Suprapubic skin (tissue), 4 donors: Measurements from ENCODE around the gene NLN.

ENCODE experiments used
- EP300 ChIP-seq: sonication (generic); formaldehyde crosslinking; IDR thresholded peaks from one replicate; pipeline ENCODE4 v1.6.1; 2017; ENCODE audit warnings: antibody characterized with exemption
- POLR2A ChIP-seq, 2 donors: fragments of 450-650 bp; IDR thresholded peaks; one replicate each; pipeline ENCODE4 v1.6.1; 2017; ENCODE audit warnings: antibody characterized with exemption in 2 of 2, mild to moderate bottlenecking in 2 of 2, moderate library complexity in 2 of 2
- POLR2AphosphoS5 ChIP-seq, 3 donors: sonication (generic); formaldehyde crosslinking; IDR thresholded peaks; one replicate each; pipeline ENCODE4 v1.6.1; 2017; ENCODE audit warnings: antibody characterized with exemption in 3 of 3
- TF ChIP-seq, protein P1 (sequence below), 2 donors: fragments of 200-600 bp in 1 of 2; fragments of 450-650 bp in 1 of 2; sonication (generic) in 1 of 2; IDR thresholded peaks; one replicate each; pipeline ENCODE4 v1.5.1; 2016 to 2019; ENCODE audit warnings: antibody characterized with exemption in 2 of 2, mild to moderate bottlenecking in 1 of 2, moderate library complexity in 1 of 2

- TF ChIP-seq, protein P1, sequence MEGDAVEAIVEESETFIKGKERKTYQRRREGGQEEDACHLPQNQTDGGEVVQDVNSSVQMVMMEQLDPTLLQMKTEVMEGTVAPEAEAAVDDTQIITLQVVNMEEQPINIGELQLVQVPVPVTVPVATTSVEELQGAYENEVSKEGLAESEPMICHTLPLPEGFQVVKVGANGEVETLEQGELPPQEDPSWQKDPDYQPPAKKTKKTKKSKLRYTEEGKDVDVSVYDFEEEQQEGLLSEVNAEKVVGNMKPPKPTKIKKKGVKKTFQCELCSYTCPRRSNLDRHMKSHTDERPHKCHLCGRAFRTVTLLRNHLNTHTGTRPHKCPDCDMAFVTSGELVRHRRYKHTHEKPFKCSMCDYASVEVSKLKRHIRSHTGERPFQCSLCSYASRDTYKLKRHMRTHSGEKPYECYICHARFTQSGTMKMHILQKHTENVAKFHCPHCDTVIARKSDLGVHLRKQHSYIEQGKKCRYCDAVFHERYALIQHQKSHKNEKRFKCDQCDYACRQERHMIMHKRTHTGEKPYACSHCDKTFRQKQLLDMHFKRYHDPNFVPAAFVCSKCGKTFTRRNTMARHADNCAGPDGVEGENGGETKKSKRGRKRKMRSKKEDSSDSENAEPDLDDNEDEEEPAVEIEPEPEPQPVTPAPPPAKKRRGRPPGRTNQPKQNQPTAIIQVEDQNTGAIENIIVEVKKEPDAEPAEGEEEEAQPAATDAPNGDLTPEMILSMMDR (IDR thresholded peaks at IDR 0.05), result no peak
- TF ChIP-seq POLR2A (IDR thresholded peaks at IDR 0.05), result no peak
- TF ChIP-seq EP300, result no peak
- no peak for TF ChIP-seq POLR2AphosphoS5 (IDR thresholded peaks at IDR 0.05)
These were observed 45.6 kb downstream of the NLN start for GRCh38 chr5:65767565-65767964.
